Fibroblast of lung (primary cell): ENCODE measurements around the gene LIMK1. TPM values are rescaled to one million over a fixed set of nuclear protein-coding genes. Genes with fewer than 3 reads are reported as not detected.

Source experiments
- polyA plus RNA-seq, 2 donors: library from polyadenylated mRNA; depleted of rRNA in 1 of 2; stranded (reverse) in 1 of 2; unstranded in 1 of 2; fragments of >200 nt; gene quantifications; 2 replicates each; pipeline ENCODE4 v1.2.1, GENCODE V29; 2011 to 2012; ENCODE audit warnings: missing spikeins in 1 of 2
- total RNA-seq: library from RNA; depleted of rRNA; stranded (reverse); fragments of >200 nt; gene quantifications from 2 replicates; pipeline ENCODE4 v1.2.1, GENCODE V29; 2014

The LIMK1 gene
- total and polyA plus RNA-seq, 2 donors (not counting 1 experiment from before 2014, with no cell fraction given): 22.5 TPM

Other genes with a start within 250 kb of the LIMK1 start
- 4.9 and 15.7 TPM in 2 replicates for gene METTL27, start 241.3 kb upstream of the LIMK1 start, total RNA-seq
- gene METTL27, start 241.3 kb upstream of the LIMK1 start, polyA plus RNA-seq: 0.96 and 2.1 TPM in 2 replicates
- not detected in 2 replicates for gene TMEM270, start 222.6 kb upstream of the LIMK1 start, total RNA-seq
- gene TMEM270, start 222.6 kb upstream of the LIMK1 start, polyA plus RNA-seq: not detected in 2 replicates
- 2.1 and 6.4 TPM in 2 replicates for gene ELN, start 55.6 kb upstream of the LIMK1 start, total RNA-seq
- gene ELN, start 55.6 kb upstream of the LIMK1 start, polyA plus RNA-seq: 1.9 and 11.0 TPM in 2 replicates
- 308 and 361 TPM in 2 replicates for gene EIF4H, start 90.6 kb downstream of the LIMK1 start, total RNA-seq
- 292 and 301 TPM in 2 replicates for gene EIF4H, start 90.6 kb downstream of the LIMK1 start, polyA plus RNA-seq
- 0.26 and 0.50 TPM in 2 replicates for gene LAT2, start 126.2 kb downstream of the LIMK1 start, total RNA-seq
- 0.34 and 0.36 TPM in 2 replicates for gene LAT2, start 126.2 kb downstream of the LIMK1 start, polyA plus RNA-seq
- gene RFC2, start 170.6 kb downstream of the LIMK1 start, total RNA-seq: 9.9 and 11.8 TPM in 2 replicates
- gene RFC2, start 170.6 kb downstream of the LIMK1 start, polyA plus RNA-seq: 19.6 and 33.2 TPM in 2 replicates
- gene CLIP2, start 205.6 kb downstream of the LIMK1 start, total RNA-seq: 58.3 and 77.8 TPM in 2 replicates
- gene CLIP2, start 205.6 kb downstream of the LIMK1 start, polyA plus RNA-seq: 9.6 and 13.1 TPM in 2 replicates